Stimulated activated CD4-positive, alpha-beta T cell treated with anti-CD3 and anti-CD28 coated beads, Interleukin-2, amount 100 ng/mL, for 48 hours (primary cell): ENCODE results near the gene LSM14A.
"Not testable (repeated sequence)": the region's sequence is repeated elsewhere in the genome, so short reads cannot be mapped to it uniquely, and the experiment has no call there.

Source experiments
- DNase-seq, 2 donors: peaks; one replicate each; pipeline ENCODE4 v3.0.0-alpha.2; 2020

Gene LSM14A

GRCh38 chr19:34232566-34233481, 60.5 kb downstream of the LSM14A start:
- no peak for DNase-seq

- DNase-seq = no peak
Measured at GRCh38 chr19:34235425-34235940, 63.2 kb downstream of the LSM14A start.

- DNase-seq = no peak
Measured at GRCh38 chr19:34236035-34236987, 64.0 kb downstream of the LSM14A start.

GRCh38 chr19:34237283-34237682, 65.0 kb downstream of the LSM14A start:
- no peak for DNase-seq

GRCh38 chr19:34237939-34238338, 65.6 kb downstream of the LSM14A start:
- DNase-seq = no peak

GRCh38 chr19:34241513-34242337, 69.4 kb downstream of the LSM14A start:
- DNase-seq = no peak

GRCh38 chr19:34243138-34243875, 71.0 kb downstream of the LSM14A start:
- DNase-seq = not testable (repeated sequence)

- no peak for DNase-seq
Measured at GRCh38 chr19:34243876-34244578, 71.7 kb downstream of the LSM14A start.

GRCh38 chr19:34244611-34245299, 72.5 kb downstream of the LSM14A start:
- DNase-seq = no peak

GRCh38 chr19:34246340-34246739, 74.0 kb downstream of the LSM14A start:
- no peak for DNase-seq

- no peak for DNase-seq
Measured at GRCh38 chr19:34248941-34249340, 76.6 kb downstream of the LSM14A start.

- DNase-seq = not testable (repeated sequence)
Measured at GRCh38 chr19:34253167-34253566, 80.9 kb downstream of the LSM14A start.

GRCh38 chr19:34253681-34254045, 81.4 kb downstream of the LSM14A start:
- not testable (repeated sequence) for DNase-seq

GRCh38 chr19:34254046-34254697, 81.9 kb downstream of the LSM14A start, which contains the start of gene GARRE1:
Gene GARRE1 (plus strand): TSS chr19:34254554. CDS start chr19:34300474, 45,920 bp downstream.
- peak; percentile 80 to 82 for DNase-seq

- DNase-seq = peak in 1 of 2 donors; percentile 27
Measured at GRCh38 chr19:34254698-34255432, 82.6 kb downstream of the LSM14A start.

GRCh38 chr19:34255546-34255945, 83.2 kb downstream of the LSM14A start:
- DNase-seq = no peak

GRCh38 chr19:34256835-34257558, 84.7 kb downstream of the LSM14A start:
- no peak for DNase-seq

- DNase-seq = no peak
Measured at GRCh38 chr19:34257559-34257924, 85.2 kb downstream of the LSM14A start.
